H1 (cell line): ENCODE data around the gene TIMM29. TPM values are rescaled to one million over a fixed set of nuclear protein-coding genes. Genes with fewer than 3 reads are reported as not detected.

Experiments
- BRCA1 ChIP-seq: IDR thresholded peaks from 2 replicates; pipeline ENCODE4 v1.6.1; 2012; ENCODE audit warnings: low read depth, low read length, improper control_type of control experiment
- CHD7 ChIP-seq: fragments of 300-600 bp; sonication (generic); IDR thresholded peaks from 2 replicates; pipeline ENCODE4 v1.7.1; 2012; ENCODE audit warnings: low read length, moderate library complexity, mild to moderate bottlenecking, inconsistent platforms; ENCODE audit not compliant: insufficient replicate concordance
- E2F6 ChIP-seq: IDR thresholded peaks from 2 replicates; pipeline ENCODE4 v1.6.1; 2012; ENCODE audit warnings: inconsistent platforms
- GABPA ChIP-seq: IDR thresholded peaks from 2 replicates; pipeline ENCODE4 v1.6.1; 2011; ENCODE audit warnings: mild to moderate bottlenecking, low read length, moderate library complexity, borderline replicate concordance; ENCODE audit not compliant: insufficient read depth
- HDAC6 ChIP-seq: IDR thresholded peaks from one replicate; pipeline ENCODE4 v1.7.1; 2012; ENCODE audit warnings: low read depth, mild to moderate bottlenecking, inconsistent platforms, low read length, moderate library complexity
- PHF8 ChIP-seq: fragments of 200-600 bp; sonication (generic); conservative IDR thresholded peaks from 2 replicates; pipeline ENCODE4 v1.7.1; 2012; ENCODE audit warnings: low read depth, mild to moderate bottlenecking, inconsistent platforms, low read length, moderate library complexity
- POLR2AphosphoS5 ChIP-seq: IDR thresholded peaks from 2 replicates; pipeline ENCODE4 v1.6.1; 2011; ENCODE audit warnings: low read depth, low read length
- RAD21 ChIP-seq, 2 experiments: IDR thresholded peaks in 1 of 2; conservative IDR thresholded peaks in 1 of 2; 2 replicates each; pipeline ENCODE4 v1.6.1; 2011; ENCODE audit warnings: low read depth in 2 of 2, low read length in 2 of 2, improper control_type of control experiment in 1 of 2, inconsistent platforms in 1 of 2, mild to moderate bottlenecking in 1 of 2, moderate library complexity in 1 of 2
- polyA plus RNA-seq, 7 experiments: library from polyadenylated mRNA; depleted of rRNA in 3 of 7; stranded (reverse) in 5 of 7; unstranded in 2 of 7; fragments of >200 nt in 5 of 7; fragments of 200-250 nt in 2 of 7; gene quantifications; 1 replicate in 5 of 7; 2 replicates in 1 of 7; 4 replicates in 1 of 7; pipeline versions ENCODE4 v1.2.1 to v1.2.3, GENCODE V29; 2011 to 2013; ENCODE audit warnings: missing spikeins in 2 of 7, mixed read lengths in 2 of 7
- total RNA-seq: library from RNA; stranded (reverse); fragmentation: NEBNext Ultra II Directional; extraction: Animal tissue kit (Norgen Biotek cat#: 25700); gene quantifications from 2 replicates; pipeline ENCODE4 v1.2.1, GENCODE V29; 2021

TIMM29 gene
- total and polyA plus RNA-seq, 2 of the 8 experiments (the other 6 are each of a cell fraction or from before 2014, with no cell fraction given): 15.9 to 24.0 TPM

- no peak for TF ChIP-seq CHD7
- TF ChIP-seq E2F6: no peak
- TF ChIP-seq POLR2AphosphoS5: peak; percentile 25; the same call in 1 of the 2 replicates
- no peak for TF ChIP-seq BRCA1
- TF ChIP-seq GABPA: no peak
- no peak for TF ChIP-seq RAD21 (IDR thresholded peaks at IDR 0.05 in 1 of 2, conservative IDR thresholded peaks at IDR 0.05 in 1 of 2; ENCODE audit: low read depth in 2 of 2, low read length in 2 of 2)
- no peak for TF ChIP-seq HDAC6
- TF ChIP-seq PHF8: no peak
Observed at GRCh38 chr19:10923260-10924112, 5.1 kb upstream of the TIMM29 start (continued).
